MM.1S (cell line): ENCODE measurements around the gene POMT2.

Experiments used
- DNase-seq: peaks from one replicate; pipeline ENCODE4 v3.0.0-alpha.2; 2015
- H2AFZ ChIP-seq: fragments of 300-600 bp; sonication (generic); 2 replicates; pipeline ENCODE4 v1.6.0; 2016; ENCODE audit warnings: antibody characterized with exemption, low read length
- H3F3A ChIP-seq: fragments of 300-600 bp; sonication (generic); 2 replicates; pipeline ENCODE4 v1.6.1; 2016; ENCODE audit warnings: mild to moderate bottlenecking, antibody characterized with exemption, low read length, moderate library complexity, mixed read lengths; ENCODE audit not compliant: insufficient read depth
- H3K27ac ChIP-seq: fragments of 300-600 bp; sonication (generic); 2 replicates; pipeline ENCODE4 v1.5.1; 2016; ENCODE audit warnings: mild to moderate bottlenecking, low read length
- H3K27me3 ChIP-seq: fragments of 300-600 bp; sonication (generic); replicated peaks from 2 replicates; pipeline ENCODE4 v1.6.0; 2016; ENCODE audit warnings: low read length; ENCODE audit not compliant: insufficient read depth
- H3K36me3 ChIP-seq: fragments of 300-600 bp; sonication (generic); replicated peaks from 2 replicates; pipeline ENCODE4 v1.6.1; 2016; ENCODE audit warnings: mild to moderate bottlenecking, low read length, mixed read lengths; ENCODE audit not compliant: insufficient read depth
- H3K4me1 ChIP-seq: fragments of 300-600 bp; sonication (generic); 2 replicates; pipeline ENCODE4 v1.6.1; 2016; ENCODE audit warnings: low read length, mixed read lengths
- H3K4me2 ChIP-seq: fragments of 300-600 bp; sonication (generic); 2 replicates; pipeline ENCODE4 v1.6.0; 2016; ENCODE audit warnings: low read depth, low read length
- H3K4me3 ChIP-seq: fragments of 300-600 bp; sonication (generic); 2 replicates; pipeline ENCODE4 v1.5.1; 2016; ENCODE audit warnings: low read length, mixed read lengths
- H3K79me2 ChIP-seq: fragments of 300-600 bp; sonication (generic); 2 replicates; pipeline ENCODE4 v1.6.1; 2016; ENCODE audit warnings: mixed run types, low read length, mixed read lengths
- H3K9ac ChIP-seq: fragments of 300-600 bp; sonication (generic); 2 replicates; pipeline ENCODE4 v1.6.1; 2016; ENCODE audit warnings: low read length, mixed read lengths
- H3K9me2 ChIP-seq: fragments of 300-600 bp; sonication (generic); replicated peaks from 2 replicates; pipeline ENCODE4 v1.6.1; 2016; ENCODE audit warnings: mild to moderate bottlenecking, low read length, mixed read lengths; ENCODE audit not compliant: insufficient read depth
- H3K9me3 ChIP-seq: fragments of 300-600 bp; sonication (generic); replicated peaks from 2 replicates; pipeline ENCODE4 v1.6.1; 2016; ENCODE audit warnings: mild to moderate bottlenecking, low read length, mixed read lengths; ENCODE audit not compliant: insufficient read depth
- H4K20me1 ChIP-seq: fragments of 300-600 bp; sonication (generic); 2 replicates; pipeline ENCODE4 v1.6.1; 2016; ENCODE audit warnings: mild to moderate bottlenecking, low read length, moderate library complexity, mixed read lengths; ENCODE audit not compliant: insufficient read depth
- EZH2 ChIP-seq: fragments of 300-600 bp; sonication (generic); optimal IDR thresholded peaks from 2 replicates; pipeline ENCODE3; 2017; ENCODE audit warnings: low read depth, mild to moderate bottlenecking, antibody characterized with exemption, low read length, mixed read lengths
- EZH2phosphoT487 ChIP-seq: fragments of 300-600 bp; sonication (generic); IDR thresholded peaks from 2 replicates; pipeline ENCODE4 v1.6.1; 2018; ENCODE audit warnings: antibody characterized with exemption, low read length
- TF ChIP-seq, protein P1 (sequence below): fragments of 300-600 bp; sonication (generic); IDR thresholded peaks from 2 replicates; pipeline ENCODE4 v1.5.1; 2016; ENCODE audit warnings: antibody characterized with exemption, low read length, mixed read lengths

POMT2 gene

DNA sequence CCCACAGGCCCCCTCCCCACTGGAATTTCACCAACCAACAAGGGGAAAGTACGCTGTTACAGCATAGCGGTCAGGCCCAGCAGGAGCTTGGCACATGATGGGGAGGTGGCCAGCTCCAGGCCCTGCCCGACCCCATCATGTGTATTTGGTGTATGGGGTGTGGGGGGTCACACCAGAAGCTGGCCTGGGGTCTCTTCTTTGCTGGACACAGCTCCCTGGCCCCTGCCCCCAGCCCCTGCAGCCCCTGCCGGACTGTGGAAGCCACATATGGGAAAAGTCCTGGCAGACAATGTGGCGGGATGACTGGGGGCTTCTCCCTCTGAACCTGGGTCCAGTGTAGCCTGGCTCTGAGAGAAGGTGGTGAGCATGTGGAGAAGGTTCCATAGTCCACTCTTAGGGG is 62.1 kb downstream of the POMT2 start:
- Histone ChIP-seq H3K9ac (no peak overlapping the region), H4K20me1 (no peaks in the 10 kb centered on the region), H3K79me2 (no peaks in the 10 kb centered on the region), H3K9me2 (no peaks in the 10 kb centered on the region), H3K4me2 (no peak overlapping the region), H3K27ac (no peak overlapping the region), H3K4me3 (no peak overlapping the region), H3K4me1 (no peaks in the 10 kb centered on the region), H2AFZ (no peak overlapping the region), H3K9me3 (no peaks in the 10 kb centered on the region), H3F3A (no peaks in the 10 kb centered on the region), H3K27me3 (no peaks in the 10 kb centered on the region), H3K36me3 (no peaks in the 10 kb centered on the region)
- TF ChIP-seq EZH2phosphoT487 (no peak), EZH2 (no peak)
- TF ChIP-seq, protein P1, sequence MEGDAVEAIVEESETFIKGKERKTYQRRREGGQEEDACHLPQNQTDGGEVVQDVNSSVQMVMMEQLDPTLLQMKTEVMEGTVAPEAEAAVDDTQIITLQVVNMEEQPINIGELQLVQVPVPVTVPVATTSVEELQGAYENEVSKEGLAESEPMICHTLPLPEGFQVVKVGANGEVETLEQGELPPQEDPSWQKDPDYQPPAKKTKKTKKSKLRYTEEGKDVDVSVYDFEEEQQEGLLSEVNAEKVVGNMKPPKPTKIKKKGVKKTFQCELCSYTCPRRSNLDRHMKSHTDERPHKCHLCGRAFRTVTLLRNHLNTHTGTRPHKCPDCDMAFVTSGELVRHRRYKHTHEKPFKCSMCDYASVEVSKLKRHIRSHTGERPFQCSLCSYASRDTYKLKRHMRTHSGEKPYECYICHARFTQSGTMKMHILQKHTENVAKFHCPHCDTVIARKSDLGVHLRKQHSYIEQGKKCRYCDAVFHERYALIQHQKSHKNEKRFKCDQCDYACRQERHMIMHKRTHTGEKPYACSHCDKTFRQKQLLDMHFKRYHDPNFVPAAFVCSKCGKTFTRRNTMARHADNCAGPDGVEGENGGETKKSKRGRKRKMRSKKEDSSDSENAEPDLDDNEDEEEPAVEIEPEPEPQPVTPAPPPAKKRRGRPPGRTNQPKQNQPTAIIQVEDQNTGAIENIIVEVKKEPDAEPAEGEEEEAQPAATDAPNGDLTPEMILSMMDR: no peak
- no peak for DNase-seq

- Histone ChIP-seq H2AFZ (no peak overlapping the region), H3K27me3 (no peaks in the 10 kb centered on the region), H3F3A (no peaks in the 10 kb centered on the region), H3K4me3 (no peak overlapping the region), H3K79me2 (no peaks in the 10 kb centered on the region), H4K20me1 (no peaks in the 10 kb centered on the region), H3K9me3 (no peaks in the 10 kb centered on the region), H3K9ac (no peak overlapping the region), H3K4me1 (no peaks in the 10 kb centered on the region), H3K36me3 (no peaks in the 10 kb centered on the region), H3K27ac (no peak overlapping the region), H3K4me2 (no peak overlapping the region), H3K9me2 (no peaks in the 10 kb centered on the region)
- no peak for DNase-seq
- TF ChIP-seq, protein P1: no peak
- TF ChIP-seq EZH2: no peak
- TF ChIP-seq EZH2phosphoT487: no peak
Observed at GRCh38 chr14:77257700-77258099, 63.0 kb downstream of the POMT2 start.

- H2AFZ ChIP-seq: no peak overlapping the region
- no peaks in the 10 kb centered on the region for H3K9me3 ChIP-seq
- no peak overlapping the region for H3K9ac ChIP-seq
- H3K79me2 ChIP-seq: no peaks in the 10 kb centered on the region
- H3K27ac ChIP-seq: no peak overlapping the region
- DNase-seq: no peak
- no peak for TF ChIP-seq EZH2
- TF ChIP-seq EZH2phosphoT487: no peak
- TF ChIP-seq, protein P1: no peak
- no peaks in the 10 kb centered on the region for H4K20me1 ChIP-seq
- H3K27me3 ChIP-seq: no peaks in the 10 kb centered on the region
- no peaks in the 10 kb centered on the region for H3F3A ChIP-seq
- no peaks in the 10 kb centered on the region for H3K9me2 ChIP-seq
- H3K4me2 ChIP-seq: no peak overlapping the region
- no peaks in the 10 kb centered on the region for H3K4me1 ChIP-seq
- H3K36me3 ChIP-seq: no peaks in the 10 kb centered on the region
- no peak overlapping the region for H3K4me3 ChIP-seq
Observed at GRCh38 chr14:77256694-77257093, 64.0 kb downstream of the POMT2 start.
